NCI-H82 treated with DMSO at 0.1 percent for 48 hours (cell line): ENCODE data around the gene PLEKHA7.
"Not testable (repeated sequence)": the region's sequence is repeated elsewhere in the genome, so short reads cannot be mapped to it uniquely, and the experiment has no call there.

Experiments used
- DNase-seq: peaks from one replicate; lab custom pipeline; 2025; ENCODE audit not compliant: unreplicated experiment; lab: John Stamatoyannopoulos, UW

PLEKHA7 gene

DNA sequence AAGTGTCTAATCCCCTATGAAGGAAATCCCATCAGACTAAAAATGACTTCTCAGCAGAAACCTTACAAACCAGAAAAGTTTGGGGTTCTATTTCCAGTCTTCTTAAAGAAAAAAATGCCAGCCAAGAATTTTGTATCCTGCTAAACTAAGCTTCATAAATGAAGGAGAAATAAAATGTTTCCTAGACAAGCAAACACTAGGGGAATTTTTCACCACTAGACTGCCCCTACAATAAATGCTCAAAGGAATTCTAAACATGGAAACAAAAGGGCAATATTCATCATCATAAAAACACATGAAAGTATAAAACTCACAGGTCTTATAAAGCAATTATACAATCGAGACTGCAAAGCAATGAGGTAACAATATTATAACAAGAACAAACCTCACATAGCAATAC lies 124.3 kb downstream of the PLEKHA7 start:
- no peak for DNase-seq

DNA sequence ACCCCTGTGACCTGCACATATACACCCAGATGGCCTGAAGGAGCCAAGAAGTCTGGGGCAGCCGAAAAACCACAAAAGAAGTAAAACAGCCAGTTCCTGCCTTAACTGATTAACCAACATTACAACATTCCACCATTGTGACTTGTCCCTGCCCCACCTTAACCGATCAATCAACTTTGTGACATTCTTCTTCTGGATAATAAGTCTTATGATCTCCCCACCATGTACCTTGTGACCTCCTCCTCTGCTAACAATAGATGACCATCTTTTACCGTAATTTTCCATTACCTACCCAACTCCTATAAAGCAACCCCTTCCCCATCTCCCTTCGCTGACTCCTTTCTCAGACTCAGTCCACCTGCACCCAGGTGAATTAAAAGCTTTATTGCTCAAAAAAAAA lies 125.2 kb downstream of the PLEKHA7 start:
- DNase-seq: not testable (repeated sequence)

DNA sequence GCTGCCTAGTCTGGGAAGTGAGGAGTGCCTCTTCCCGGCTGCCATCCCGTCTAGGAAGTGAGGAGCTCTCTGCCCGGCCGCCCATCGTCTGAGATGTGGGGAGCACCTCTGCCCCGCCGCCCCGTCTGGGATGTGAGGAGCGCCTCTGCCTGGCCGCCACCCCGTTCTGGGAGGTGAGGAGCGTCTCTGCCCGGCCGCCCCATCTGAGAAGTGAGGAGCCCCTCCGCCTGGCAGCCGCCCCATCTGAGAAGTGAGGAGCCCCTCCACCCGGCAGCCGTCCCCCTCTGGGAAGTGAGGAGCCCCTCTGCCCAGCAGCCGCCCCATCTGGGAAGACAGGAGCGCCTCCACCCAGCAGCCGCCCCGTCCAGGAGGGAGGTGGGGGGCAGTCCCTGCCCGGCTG lies 126.3 kb downstream of the PLEKHA7 start:
- not testable (repeated sequence) for DNase-seq

DNA sequence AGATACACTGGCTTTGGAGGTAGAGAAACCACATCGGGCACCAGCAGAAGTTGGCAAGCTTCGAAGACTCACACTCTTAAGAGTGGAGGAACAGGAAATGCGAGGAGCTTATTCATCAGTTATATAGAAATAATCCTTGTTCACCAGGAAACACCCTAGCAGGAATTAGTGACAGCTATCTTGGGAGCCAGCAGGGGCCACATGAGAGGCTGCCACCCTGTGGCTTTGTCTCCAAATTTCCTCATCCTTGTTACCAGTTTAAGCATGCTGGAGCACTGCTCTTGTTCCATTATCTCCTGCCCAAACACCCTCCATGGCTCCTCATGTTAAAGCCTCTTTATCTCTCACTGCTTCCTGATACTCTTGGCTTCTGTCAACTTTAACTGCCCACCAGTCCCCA lies 131.0 kb downstream of the PLEKHA7 start:
- peak; percentile 21 for DNase-seq

DNA sequence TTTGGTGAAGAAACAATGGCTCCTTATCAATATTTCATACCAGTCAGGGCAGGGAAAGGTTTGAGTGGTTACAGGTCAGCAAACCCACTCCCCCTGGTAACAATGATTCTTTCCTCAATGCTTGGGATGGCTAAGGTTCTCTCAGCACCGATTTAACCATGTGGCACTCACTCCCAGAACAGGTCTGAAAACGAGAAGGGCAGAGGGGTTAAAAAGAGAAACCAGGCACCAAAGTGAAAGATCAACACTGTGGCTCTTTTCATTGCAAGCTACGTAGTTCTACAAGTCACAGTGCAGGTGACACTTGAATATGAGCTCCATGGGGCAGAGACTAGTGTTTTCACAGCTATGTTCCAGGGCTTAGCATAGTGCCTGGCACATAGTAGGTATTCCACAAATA lies 132.4 kb downstream of the PLEKHA7 start:
- DNase-seq: no peak

DNA sequence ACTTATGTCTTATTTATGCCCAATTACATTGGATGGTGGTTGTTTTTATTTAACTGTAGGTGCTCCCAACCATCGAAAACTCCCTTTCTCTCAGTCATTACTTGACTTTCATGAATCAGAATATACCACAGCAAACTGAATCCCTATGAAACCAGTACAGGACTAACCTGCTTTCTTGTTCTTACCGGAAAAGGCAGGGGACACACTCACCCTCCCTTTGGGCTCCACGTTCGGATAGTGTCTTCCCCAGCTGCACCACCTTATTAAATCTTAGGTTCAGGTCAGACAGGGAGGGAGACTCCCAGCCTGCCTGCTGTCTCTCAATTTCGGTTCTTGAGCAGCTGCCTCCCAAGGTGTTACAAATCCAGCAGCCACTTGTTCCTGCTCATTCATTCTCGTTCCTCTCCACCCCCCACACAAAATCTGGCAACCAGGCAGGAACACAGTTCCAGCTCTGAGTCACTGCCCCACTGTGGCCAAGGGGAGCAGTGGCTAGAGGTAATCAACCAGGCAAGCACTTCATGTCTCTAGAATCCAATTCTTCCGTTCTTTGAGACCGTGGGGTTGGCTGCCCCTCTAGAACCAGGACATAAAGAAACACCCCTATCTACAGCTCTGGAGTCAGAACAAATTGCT lies 133.0 kb downstream of the PLEKHA7 start:
- DNase-seq: peak; percentile 13

DNA sequence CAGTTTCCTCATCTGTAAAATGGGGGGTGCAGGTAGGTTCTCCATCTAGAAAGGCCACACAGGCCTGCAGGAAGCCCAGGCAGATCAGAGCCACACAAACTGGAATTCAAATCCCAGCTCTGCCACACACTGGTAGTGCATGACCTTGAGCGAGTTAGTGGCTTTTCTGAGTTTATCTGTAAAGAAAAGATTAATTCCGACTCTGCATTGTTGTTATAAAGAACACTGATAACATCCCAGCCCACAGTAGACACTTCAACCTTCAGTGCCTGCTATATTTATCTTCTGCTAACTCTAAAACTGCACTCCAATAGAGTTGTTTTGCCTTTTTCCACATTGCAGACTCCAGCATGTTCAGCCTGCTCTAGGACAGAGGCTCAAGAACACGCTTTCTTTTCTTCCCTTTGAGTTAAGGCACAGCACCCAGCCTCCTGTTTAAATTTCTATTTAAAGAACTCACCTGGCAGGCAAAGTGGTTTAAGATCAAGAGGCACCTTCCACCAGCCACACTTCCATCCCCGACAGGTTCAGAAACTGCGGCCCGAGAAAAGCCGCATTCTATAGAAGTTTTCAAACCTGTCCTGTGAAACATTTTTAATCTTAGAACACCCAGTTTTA lies 133.9 kb downstream of the PLEKHA7 start:
- no peak for DNase-seq

DNA sequence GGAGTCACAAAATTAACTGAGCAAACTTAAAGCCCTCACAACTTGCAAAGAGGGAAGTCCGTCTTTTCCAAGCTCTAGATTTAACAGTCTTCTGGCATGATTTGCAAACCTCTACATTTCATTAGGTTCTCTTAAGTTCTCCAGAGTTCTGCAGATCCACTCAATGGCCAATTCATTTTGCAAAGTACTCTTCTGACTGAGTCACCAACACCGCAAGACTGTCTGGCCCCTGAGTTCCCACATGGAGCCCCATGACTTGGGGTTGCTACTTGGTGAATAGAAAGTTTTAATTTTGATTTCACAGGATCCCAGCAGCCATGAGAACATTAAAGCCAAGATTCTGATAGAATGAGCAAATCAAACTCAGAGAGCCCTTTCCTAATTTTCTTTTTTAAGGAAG lies 134.5 kb downstream of the PLEKHA7 start:
- DNase-seq: no peak

DNA sequence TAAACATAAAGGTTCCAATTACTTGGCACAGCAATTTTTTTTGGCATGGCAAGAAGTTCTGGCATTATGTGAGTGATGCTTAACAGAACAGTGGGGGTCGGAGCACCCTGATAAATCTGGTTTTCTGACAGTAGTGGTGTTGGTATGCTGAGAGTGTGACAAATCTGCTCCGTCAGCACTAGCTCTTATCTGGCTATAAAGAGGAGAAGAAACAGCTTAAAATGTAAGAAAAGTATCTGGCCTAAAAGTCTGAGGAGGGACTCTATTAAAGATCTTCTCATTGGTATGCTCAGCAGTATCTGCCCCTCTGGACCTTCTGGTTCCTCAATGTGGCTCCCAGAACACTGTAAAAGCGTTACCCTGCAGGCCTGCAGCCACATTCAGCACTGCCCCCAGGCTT lies 137.4 kb downstream of the PLEKHA7 start:
- no peak for DNase-seq

DNA sequence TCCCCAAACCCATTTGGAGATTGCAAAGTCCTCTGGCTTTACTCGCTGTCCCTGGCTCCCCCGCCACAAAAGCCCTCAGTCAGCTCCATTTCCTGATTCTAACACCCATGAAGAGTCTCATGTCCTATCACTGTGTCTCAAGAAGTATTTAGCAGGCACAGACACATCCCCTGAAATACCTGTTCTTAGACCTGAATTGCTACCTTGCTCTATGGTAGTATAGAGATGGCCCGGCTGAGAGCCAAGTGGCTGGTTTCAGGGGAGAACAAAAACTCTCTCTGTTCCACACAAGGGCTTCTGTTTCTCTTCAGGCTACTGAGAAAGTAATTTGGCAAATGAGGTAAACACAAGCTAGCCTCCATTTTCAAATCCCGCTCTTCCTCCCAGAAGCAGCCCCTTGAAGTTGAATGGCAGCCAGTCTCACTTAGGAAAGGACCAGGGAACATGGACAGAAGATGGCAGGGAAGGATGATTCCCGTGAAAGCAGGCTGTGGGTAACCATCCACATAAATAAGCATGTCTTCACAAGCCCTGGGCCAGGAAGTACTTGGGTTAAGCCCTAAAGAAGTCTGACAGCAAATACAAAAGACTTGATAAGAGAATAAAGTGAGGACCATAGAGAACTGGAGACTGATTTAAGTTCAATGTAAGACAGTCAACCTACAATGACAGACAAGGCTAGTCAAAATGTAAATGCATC lies 138.0 kb downstream of the PLEKHA7 start:
- DNase-seq: no peak

DNA sequence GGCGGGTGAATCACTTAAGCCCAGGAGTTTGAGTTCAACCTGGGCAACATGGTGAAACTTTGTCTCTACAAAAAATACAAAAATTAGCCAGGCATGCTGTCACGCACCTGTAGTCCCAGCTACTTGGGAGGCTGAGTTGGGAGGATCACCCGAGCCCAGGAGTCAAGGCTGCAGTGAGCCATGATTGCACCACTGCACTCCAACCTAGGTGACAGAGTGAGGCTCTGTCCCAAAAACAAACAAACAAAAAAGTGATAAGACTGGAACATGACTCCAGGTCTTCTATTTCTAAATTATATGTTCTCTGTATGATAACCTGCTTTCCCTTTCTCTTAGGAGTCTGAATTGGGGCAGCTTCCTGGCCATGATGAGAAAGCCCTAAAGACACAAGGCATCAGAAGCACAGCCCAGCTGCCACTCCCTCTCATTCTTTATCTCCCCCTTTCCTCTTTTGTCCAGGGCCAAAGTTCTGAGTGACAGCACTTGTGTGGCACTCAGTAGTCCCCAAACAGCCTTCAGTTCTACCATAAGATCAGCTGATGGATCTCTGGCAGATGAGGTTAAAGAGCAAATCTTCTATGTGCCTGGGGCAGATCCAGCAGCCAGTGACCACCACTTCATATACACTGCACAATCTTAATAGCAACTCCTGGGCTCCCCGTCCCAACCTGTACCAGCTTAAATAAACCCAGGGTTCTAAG lies 139.8 kb downstream of the PLEKHA7 start:
- DNase-seq: no peak

DNA sequence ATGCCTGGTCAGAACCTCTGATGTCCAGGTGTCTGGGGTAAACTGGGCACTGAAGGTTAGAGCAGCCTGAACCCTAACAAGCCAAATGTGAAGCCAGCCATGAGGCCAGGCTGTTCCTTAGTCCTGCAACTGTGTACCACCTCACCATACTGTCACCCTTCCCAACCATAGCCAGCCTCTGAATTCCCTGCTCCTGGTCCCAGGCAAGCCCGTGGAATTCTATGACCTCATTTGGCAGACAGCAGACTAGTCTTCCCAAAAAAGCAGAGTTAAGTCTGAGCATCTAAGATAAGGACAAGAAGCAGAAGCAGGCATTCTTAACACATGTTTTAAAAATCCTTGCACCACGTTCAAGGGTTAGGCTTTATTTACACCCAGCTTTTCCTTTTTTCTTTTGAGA lies 140.9 kb downstream of the PLEKHA7 start:
- DNase-seq: no peak

DNA sequence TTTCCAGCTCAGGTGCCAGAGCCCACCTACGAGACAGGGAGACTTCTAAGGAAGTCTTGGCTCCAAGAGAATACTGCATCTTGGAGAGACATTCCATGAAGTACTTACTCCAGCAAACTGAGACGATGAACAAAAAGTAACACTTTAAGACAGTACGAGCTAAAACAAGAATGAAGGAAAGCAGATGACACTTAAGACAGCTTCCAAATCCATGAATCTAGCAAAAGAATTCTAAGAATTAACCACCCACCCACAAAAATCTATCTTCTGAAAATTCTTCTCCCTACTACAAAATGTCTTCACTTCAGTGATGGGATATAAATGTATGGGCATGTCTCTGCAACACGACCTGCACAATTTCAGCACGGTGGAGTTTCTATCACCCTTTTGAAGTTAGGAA lies 142.8 kb downstream of the PLEKHA7 start:
- DNase-seq: no peak

DNA sequence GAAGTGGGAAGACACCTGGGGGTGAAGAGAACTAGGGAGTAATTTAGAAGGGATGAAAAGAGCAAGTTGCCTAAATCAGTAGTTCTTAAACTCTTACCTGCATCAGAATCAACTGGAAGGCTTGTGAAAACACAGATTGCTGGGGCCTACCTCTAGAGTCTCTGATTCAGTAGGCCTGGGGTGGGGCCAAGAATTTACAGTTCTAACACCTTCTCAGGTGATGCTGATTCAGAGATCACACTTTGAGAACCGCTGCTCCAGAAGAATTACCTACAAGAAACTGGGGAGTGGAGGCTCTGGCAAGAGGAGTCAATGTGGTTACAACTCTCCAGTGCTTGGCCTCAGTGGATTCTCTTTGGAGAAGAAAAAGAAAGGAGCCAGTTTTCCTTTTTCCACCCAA lies 147.1 kb downstream of the PLEKHA7 start:
- no peak for DNase-seq

DNA sequence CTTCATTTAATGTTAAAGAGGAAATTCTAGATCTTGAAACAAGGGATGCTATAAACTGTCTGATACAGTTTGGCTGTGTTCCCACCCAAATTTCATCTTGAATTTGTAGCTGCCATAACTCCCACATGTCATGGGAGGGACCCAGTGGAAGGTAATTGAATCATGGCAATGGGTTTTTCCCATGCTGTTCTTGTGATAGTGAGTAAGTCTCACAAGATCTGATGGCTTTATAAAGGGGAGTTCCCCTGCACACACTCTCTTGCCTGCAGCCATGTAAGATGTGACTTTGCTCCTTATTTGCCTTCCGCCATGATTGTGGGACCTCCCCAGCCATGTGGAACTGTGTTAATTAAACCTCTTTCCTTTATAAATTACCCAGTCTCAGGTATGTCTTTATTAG lies 149.8 kb downstream of the PLEKHA7 start:
- not testable (repeated sequence) for DNase-seq

DNA sequence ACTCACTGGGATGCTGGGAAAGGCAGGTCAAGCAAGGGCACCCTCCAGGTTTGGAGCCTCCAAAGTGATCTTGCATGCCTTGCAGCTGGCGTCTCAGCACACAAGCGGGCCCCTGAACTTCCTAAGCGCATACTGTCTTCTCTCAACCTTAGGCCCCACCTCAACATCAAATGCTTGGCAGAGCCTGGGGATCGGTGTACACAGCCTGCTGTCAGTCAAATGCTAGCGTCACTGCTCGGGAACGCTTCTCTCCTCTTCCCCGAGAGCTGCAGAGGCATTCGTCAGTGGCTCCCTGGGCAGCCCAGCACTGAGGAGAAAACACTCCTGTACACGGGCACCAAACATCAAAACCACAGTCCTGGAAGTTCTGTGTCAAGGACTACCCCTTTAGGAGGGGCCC lies 150.8 kb downstream of the PLEKHA7 start:
- no peak for DNase-seq

DNA sequence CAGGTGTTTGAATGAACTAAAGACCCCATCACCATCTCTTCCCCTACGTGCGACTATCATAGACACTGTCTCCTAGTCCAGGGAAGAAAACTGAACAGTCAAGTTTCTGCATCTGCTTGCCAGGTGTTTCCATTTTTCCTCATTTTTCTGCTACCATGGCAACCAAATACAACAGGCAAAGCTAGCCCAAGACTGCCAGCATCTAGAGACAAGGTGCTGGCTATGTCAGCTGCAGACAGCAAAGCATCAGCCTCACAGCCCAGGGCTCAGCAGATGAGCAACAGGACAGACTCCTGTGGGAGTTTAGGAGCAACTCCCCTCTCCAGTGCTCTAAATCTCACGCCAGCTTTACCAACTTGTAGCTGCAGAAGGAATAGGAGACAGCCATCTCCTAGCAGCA lies 151.5 kb downstream of the PLEKHA7 start:
- no peak for DNase-seq

DNA sequence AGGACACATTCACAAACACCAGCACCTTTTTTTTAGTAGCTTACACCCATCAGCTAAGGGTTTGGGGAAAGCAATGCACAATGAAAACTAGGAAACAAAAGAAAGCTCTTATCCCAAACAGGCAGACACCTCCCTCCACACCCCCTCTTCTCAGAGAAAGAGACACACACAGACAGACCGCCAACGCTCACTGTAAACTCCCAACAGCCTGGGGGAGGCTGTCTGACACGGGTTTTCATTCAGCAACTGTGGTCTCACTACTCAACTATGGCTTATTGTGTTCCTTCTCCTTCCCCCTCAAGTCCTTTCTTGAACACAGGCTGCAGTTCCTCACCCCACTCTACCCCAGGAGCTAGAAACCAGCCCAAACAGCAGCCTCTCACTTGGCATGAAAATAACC lies 152.4 kb downstream of the PLEKHA7 start:
- DNase-seq: no peak

DNA sequence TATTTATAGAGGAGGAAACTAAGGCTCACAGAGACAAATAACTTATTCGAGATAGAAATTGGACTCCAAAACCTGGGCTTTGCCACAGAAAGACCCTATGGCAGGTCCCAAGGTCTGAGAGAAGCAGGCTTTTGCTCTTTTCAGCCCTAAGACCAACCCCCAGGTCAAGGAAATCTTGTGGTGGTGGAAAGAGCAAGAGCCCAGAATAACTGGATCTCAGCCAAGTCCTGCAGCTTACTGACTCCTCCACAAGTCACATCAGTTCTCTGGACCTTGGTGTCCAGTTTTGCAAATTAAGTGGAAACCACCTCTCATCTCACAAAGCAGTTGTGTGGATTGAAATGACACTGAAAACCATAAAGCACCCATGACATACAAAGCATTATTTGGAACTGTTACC lies 153.6 kb downstream of the PLEKHA7 start:
- DNase-seq: no peak

DNA sequence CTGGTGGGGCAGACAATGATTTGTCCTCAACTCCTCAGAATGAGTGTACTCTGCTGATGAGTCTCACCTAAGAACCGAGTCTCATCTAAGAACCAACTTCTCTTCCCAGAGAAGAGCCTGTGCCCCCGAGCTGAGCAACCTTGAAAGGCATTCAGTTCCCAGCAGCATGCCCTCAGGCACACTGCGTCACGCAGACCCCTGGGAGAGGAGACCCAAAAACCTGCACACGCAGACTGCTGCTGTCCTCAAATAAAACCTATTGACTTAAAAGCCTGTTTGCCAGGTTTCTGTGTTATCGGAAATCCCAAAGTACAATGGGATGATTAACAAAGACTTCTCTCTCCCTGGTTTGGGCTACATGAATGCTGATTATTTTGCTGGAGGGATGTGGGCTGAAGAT lies 154.6 kb downstream of the PLEKHA7 start:
- no peak for DNase-seq

DNA sequence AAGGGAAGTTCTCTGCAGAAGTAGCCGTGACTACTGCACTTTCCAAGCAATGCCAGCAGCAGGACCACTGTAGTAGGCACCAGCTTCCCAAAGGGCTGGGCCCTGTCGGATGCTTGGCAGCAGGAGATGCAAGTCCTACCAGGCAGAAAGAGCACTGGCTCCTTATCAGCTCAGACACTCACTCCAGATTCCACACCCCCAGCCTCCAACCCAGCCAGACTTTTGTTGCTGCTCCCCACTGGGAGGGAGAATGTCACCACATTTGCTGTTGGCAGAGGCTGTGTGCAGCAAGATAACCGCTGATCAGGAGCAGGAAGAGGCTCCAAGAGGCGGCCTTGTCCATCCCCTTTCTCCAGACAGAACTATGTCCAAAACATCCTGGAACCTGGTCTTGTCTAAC lies 157.0 kb downstream of the PLEKHA7 start:
- DNase-seq: no peak

DNA sequence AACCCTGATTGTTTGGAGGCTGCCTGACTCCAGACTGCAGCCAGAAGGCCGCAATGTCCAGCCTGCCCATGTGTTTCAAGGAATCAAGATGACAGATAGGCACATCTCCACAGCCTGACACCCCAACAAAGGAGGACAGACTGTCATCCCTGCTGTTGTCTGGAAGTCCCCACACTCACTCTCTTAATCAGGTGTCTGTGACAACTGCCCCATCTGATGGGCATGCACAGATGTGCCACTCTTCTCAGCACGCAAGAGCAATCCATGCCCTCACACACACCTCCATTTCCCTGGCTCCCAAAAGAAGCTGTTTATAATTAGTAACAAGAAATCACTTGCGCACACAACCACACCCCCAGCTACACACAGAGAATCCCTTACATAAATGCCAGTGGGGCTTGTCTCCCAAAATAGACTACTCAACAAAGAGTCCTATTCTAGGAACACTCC lies 158.2 kb downstream of the PLEKHA7 start:
- DNase-seq: no peak
